ENCODE data around the gene BCOR.

Gene BCOR

DNA sequence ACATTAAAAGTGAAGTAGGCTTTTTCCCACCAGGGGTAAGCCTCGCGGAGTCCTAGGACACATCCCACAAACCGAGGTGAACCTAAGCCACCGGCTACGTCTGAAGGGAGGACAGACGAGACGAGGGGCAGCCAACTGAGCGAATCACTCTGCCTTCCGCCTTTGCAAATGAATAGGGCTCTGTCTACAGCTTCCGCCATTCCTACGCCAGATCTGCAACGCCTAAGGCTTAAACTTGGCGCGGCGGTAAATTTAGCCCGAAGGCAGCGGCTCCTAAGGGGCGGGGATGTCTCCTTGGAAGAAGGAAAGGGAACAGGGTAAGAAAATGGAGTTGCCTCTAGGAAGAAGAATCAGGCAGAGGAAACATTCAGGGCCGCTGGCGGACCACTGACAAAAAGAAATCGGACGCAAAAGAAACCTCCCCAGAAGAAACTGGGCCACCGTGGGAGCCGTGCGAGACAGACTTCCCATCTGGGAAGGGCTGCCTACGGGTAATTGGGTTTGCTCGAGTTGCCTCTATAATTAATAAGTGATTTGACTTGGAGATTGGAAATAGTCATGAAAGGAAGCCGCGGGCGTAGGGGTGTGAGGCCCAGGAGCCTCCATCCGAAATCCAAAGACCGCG, 90.5 kb downstream of the BCOR start:
- no peak for DNase-seq (ENCODE audit: extremely low read depth in 1 of 2, low read depth in 1 of 2)

DNA sequence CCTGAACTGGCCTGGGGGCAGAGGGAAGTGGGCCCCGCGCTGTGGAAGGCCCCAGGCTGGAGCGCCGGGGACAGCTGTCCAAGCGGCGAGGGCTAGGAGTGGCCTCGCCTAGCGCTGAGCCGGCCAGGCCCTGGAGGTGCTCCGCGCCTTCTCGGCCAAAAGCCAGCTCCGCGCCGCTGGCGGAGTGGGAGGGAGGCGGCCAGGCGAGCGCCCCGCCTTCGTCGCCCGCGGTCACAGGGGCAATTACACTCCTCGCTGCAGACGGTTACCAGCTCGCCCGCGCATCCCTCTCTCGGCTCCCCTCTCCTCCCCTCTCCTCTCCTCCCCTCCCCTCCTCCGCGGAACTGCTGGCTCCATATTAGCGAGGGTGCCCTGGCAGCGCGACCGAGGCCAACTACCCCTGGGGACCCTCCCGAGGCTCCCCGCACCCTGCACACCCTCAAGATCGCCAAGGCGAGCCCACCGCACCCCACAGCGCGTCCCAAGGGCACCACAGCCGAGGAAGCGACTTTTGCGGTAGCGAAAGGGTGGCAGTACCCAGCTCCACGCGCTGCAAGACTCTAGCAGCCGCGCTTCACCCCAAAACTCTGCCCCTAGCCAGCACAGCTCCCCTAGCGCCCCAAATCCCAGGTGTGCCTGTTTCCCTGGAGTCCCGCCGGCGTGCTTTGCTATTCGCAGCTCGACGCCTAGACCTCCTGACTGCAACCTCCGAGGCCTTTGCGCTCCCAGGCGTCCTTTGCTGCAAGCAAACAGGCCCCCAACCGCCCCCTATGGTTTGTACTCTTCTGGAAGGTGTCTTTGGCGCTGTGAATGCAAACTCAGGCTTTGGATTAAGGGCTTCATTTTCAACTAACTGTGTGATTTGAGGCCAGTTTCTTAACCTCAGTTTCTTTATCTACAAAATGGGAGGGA, 91.4 kb downstream of the BCOR start:
- DNase-seq (ENCODE audit: extremely low read depth in 1 of 2, low read depth in 1 of 2): no peak

DNA sequence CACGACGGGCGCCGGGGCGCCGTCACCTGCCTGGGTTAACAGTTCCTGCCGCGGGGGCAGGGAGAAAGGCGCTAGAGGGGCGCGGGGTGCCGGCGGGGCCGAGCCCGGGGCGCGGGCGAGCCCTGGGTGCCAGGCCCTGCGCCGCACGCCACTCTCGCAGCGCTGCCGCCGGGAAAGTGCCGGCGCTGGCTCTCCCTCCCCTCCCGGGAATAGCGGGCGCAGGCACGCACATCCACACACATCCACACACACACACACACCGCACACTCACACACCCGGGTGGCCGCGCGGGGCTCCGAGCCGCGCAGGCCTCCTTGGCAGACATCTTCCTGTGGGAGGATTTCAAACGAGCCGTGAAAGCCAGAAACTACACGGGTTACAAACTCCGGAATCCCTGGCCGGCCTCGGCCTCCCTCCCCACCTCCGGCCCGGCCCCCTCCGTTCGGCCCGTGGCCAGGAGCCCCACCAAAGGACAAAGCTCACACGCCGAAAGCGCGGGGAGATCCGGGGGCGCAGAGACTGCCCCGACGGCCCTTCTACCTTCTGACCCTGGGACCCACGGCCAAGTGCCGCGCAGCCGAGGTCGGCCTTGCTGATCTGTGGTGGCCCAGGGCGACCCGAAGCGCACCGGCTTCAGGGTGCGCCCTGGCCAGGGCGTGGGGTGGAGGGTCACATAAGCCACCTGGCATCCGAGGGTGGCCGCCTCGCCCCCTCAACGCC, 92.3 kb downstream of the BCOR start:
- DNase-seq (ENCODE audit: extremely low read depth in 1 of 2, low read depth in 1 of 2): no peak

DNA sequence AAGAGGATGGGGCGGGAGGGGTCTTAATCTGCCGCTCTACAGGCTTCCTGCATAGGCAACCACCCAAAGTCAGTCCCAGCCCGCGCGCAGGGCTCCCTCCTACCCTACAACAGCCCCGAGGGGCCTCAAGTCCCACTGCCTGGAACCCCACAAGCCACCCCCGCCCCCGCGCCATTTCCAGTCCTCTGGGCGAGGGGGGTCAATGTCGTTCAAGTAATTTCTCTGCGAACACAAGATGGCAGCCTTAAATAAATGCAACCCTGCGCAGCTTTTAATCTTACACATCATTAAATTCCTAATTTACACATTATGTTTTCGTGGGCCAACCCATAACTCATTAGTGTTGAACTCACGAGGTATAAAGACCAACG, 92.9 kb downstream of the BCOR start:
- DNase-seq (ENCODE audit: extremely low read depth in 1 of 2, low read depth in 1 of 2): no peak

DNA sequence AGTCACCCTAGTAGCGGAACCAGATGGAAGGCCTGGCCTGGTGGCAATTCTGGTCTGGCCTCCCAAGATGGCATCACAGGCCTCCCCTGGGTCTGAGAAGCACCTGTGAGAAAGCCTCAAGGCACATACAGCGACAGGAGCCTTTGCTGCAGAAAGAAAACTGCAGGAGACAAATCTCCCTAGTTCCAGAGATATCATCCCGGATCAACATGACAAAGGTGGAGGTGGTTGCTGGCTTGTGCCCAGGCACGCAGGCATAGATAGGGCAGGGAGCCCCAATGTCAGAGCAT, 93.6 kb downstream of the BCOR start:
- no peak for DNase-seq (ENCODE audit: extremely low read depth in 1 of 2, low read depth in 1 of 2)

DNA sequence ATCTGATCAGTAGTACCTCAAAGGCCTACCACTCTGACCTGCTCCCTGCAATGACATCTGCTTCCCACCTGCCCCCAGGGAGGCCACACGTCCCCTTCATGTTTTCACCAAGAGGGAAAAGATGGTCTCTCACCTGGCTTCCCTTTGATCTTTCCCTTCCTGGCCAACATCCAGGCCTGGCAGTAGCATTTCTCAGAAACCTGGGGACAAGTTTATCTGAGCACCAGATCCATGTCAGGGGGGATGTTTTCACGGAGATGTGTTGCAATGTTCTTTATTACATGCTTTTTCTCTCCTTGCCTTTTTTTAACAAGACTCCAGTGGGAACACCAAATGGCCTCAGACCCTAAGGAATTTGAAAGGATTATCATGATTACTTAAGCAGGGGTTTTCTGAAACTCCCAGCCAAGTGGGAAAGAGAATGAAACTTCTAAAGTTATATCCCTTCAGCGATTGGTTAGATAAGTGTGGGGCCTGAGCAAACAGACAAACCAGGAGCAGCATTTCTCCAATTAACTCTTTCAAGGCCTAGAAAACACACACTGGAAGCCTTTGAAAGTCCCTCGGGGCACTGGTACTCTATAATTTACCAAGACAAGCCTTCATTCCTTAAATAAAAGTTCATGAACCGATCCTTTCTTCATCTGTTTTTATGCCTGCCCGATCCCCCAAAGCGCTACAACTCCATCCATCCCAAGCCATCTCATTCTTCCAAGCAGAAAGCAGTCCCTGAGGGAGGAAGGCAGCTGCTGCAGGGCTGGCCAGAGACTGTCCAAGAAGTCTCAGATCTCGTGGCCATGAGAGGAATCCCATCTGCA, 94.1 kb downstream of the BCOR start:
- DNase-seq (ENCODE audit: extremely low read depth in 1 of 2, low read depth in 1 of 2): no peak

DNA sequence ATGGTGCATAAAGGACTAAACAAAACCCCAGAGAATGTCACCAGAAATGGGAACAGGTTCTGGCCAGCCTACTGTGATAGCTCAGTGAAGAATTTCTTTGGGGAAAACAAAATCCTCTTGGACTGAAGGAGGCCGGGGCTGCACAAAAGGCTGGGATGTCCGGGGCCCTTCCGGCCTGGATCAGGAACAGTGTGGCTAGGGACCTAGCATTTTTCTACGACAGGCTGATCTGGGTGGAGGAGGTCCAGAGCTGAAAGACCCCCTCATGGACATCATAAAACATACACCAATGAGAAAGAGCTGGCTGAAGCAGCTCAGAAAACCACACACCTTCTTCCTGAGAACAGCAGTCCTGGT, 94.7 kb downstream of the BCOR start:
- DNase-seq (ENCODE audit: extremely low read depth in 1 of 2, low read depth in 1 of 2): no peak

Data from stimulated activated CD8-positive, alpha-beta memory T cell treated with anti-CD3 and anti-CD28 coated beads, Interleukin-7, amount 100 ng/mL, for 48 hours (primary cell).